Ishikawa (cell line): ENCODE measurements around the gene TBCD.

Experiments used
- CEBPB ChIP-seq: IDR thresholded peaks from 2 replicates; pipeline ENCODE4 v1.6.1; 2012
- CREB1 ChIP-seq: IDR thresholded peaks from 2 replicates; pipeline ENCODE4 v1.6.1; 2012; ENCODE audit warnings: low read depth
- EGR1 ChIP-seq: IDR thresholded peaks from 2 replicates; pipeline ENCODE4 v1.6.1; 2012
- EP300 ChIP-seq: IDR thresholded peaks from 2 replicates; pipeline ENCODE4 v1.6.1; 2012; ENCODE audit warnings: borderline replicate concordance
- FOXM1 ChIP-seq: IDR thresholded peaks from 2 replicates; pipeline ENCODE4 v1.6.1; 2012; ENCODE audit warnings: low read depth, borderline replicate concordance
- MAX ChIP-seq: IDR thresholded peaks from 2 replicates; pipeline ENCODE4 v1.6.1; 2012
- RAD21 ChIP-seq: IDR thresholded peaks from 2 replicates; pipeline ENCODE4 v1.6.1; 2012; ENCODE audit warnings: low read depth
- REST ChIP-seq: IDR thresholded peaks from 2 replicates; pipeline ENCODE4 v1.6.1; 2012; ENCODE audit warnings: low read depth, mild to moderate bottlenecking
- TCF12 ChIP-seq: IDR thresholded peaks from 2 replicates; pipeline ENCODE4 v1.6.1; 2012; ENCODE audit warnings: low read depth

- TF ChIP-seq EP300, result no peak
- TF ChIP-seq MAX, result peak; percentile 53
- TF ChIP-seq CREB1, result no peak
- no peak for TF ChIP-seq REST
- no peak for TF ChIP-seq TCF12
- TF ChIP-seq FOXM1, result no peak
- no peak for TF ChIP-seq CEBPB
- TF ChIP-seq RAD21, result no peak
- TF ChIP-seq EGR1, result no peak
Observed at GRCh38 chr17:82751171-82751570, 694 bp upstream of the TBCD start.
